Measurements from ENCODE around the gene NT5C1B.
"Not testable (repeated sequence)": the region's sequence is repeated elsewhere in the genome, so short reads cannot be mapped to it uniquely, and the experiment has no call there.

NT5C1B gene

DNA sequence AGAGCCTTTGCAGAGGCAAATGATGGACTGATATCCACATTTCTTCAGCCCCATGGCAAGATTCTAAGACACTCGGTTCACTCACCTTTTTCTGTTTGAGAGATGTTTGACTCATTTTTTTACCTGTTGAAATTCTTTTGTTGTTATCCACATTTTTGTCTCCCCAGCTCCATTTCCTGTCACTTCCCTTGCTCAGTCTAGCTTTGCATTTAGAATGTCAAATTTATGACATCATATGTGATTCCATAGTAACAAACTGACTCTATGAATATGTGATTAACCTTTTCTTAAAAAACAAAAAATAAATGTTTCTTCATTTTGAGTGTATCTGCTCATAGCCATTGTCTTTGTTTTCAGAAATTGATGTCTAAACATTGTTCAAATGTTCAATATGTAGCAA is at the start of gene NT5C1B:
TSS of gene NT5C1B (minus strand) at position 216 of the 400 bp plus-strand sequence. CDS start at position 115, 101 bp downstream.
- no peak for DNase-seq

GRCh38 chr2:18637196-18637595 is 47.8 kb upstream of the NT5C1B start:
- DNase-seq, result no peak

DNA sequence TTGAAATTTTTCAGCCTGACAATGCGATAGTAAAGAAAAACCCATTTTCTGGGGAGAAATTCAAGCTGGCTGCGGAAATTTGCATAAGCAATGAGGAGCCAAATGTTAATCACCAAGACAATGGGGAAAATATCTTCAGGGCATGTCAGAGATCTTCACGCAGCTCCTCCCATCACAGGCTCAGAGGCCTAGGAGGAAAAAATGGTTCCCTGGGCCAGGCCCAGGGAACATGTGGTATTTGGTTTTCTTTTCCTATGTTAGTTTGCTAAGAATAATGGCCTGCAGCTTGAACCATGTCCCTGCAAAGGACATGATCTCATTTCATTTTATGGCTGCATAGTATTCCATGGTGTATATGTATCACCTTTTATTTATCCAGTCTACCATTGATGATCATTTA is 43.3 kb upstream of the NT5C1B start:
- DNase-seq, result not testable (repeated sequence)

DNA sequence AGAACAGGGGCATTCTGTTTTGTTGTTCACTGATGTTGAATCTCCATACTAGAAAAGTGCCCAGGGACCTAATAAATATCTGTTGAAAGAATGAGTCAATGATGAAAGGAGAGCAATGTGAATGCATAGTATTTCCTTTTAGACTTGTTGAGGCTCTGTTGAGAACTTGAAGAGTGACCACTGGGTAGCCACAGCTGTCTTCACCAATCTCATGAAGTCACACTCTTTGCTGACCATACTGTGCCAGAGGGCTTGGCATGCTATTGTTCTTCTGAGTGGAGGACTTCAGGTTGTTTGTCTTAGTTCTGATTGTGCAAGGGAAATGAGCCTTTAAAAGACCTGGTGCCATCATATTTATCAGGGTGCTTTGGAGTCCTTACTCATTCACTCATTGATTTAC is 41.6 kb upstream of the NT5C1B start:
- no peak for DNase-seq

GRCh38 chr2:18630541-18630940 is 41.2 kb upstream of the NT5C1B start:
- no peak for DNase-seq

- DNase-seq, result no peak
These were observed 40.7 kb upstream of the NT5C1B start for GRCh38 chr2:18630101-18630500.

DNA sequence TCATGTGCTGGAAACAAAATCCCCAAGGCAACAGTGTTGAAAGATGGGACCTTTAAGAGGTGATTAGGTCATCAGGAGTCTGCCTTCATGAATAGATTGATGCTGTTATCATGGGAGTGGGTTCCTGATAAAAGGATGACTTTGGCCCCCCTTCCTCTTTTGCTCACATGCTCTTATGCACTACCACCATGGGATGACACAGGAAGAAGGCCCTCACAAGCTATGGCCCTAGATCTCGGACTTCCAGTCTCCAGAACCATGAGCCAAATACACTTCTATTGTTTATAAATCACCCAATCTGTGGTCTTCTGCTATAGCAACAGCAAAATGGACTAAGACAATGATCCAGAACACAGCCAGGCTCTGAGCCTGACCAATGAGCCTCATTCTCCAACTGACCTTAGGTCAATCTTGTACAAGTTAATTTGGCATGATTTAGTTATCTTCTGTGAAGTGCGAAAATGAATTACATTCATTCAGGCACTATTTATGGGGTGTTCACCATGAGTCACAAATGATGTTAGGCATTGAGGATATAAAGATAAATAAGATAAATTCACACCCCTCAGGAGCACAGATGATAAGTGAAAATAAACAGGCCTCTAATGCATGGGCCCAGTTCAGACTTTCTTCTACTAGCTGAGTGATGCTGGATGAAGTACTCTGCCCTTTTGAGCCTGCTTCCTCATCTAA is 37.7 kb upstream of the NT5C1B start:
- no peak for DNase-seq

GRCh38 chr2:18626256-18626668 is 36.9 kb upstream of the NT5C1B start:
- no peak for DNase-seq

DNA sequence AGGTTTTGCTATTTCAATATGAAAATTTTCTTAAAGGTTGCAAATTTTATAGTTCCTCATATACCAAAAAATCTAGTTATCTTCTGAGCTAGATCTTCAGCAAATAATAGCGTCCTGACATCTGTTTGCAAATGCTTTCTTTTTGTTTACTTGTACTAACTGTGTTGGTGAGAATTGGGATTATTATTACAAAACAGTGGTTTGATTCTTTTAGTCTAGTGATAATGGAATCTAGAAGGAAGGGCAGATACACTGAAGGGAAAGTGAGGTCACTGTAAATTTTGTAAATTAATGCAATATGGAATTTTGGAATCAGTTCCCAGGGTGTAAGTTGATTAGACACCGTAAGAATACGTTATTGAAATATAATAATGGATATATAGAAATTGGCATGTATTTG is 36.2 kb upstream of the NT5C1B start:
- no peak for DNase-seq

DNA sequence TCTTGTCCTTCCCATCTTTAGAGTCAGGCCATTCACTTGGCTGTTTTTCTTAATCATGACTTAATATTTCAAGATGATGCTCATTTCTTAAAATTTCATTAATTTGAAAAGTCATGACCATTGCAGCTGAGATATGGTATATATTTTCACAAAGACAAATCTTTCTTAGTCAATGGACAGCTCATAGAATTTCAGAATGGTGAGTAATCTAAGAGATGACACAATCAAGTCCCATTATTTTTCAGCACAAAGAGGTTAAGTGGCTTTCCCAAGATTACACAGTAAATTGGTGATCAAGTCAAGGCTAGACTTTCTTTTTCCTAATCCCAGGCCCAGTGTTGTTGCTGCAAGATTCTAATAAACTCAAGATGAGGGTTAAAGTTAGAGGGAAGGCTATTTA is 34.4 kb upstream of the NT5C1B start:
- no peak for DNase-seq

GRCh38 chr2:18620867-18621632 is 31.7 kb upstream of the NT5C1B start:
- no peak for DNase-seq

GRCh38 chr2:18619091-18619490 is 29.7 kb upstream of the NT5C1B start:
- no peak for DNase-seq

GRCh38 chr2:18614041-18614440 is 24.7 kb upstream of the NT5C1B start:
- DNase-seq, result no peak

- DNase-seq, result no peak
These were observed 22.8 kb upstream of the NT5C1B start for GRCh38 chr2:18612133-18612532.

DNA sequence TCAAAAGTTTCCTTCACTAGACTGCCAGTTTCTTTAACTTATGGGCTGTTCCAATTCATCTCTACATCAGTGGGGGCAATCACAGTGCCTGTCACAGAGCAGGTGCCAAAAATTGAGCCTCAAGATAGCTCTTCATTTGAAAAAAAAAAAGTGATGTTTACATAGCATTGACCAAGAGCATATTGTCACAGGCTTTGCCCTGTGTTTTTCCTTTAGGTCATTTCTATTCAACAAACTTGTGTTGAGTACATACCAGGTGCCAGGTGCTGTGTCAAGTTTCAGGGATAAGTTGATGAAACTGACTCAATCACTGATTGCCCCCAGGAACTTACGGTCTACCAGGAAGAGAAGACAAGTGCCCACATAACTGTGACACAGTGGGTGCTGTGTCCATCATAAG is 22.2 kb upstream of the NT5C1B start:
- no peak for DNase-seq

DNA sequence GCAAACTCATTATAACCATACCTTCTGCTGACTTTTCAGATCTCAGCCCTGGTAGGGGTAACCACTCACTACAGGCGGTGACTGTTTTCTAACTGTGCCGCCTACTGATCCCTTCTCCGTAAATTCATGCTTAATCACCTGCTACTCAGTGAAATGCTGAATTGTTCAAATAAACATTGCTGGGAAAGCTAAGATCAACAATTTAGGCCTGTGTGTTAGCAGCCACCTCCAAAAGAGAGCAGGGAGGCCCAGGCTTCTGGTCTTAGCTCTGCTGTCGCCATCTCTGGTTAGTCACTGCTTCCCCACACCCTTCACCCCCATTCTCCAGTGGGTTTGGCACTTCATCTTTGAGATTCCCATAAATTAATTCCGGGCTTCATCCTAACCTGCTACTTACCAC is 21.8 kb upstream of the NT5C1B start:
- no peak for DNase-seq

- DNase-seq, result no peak
These were observed 21.3 kb upstream of the NT5C1B start for GRCh38 chr2:18610651-18611050.

DNA sequence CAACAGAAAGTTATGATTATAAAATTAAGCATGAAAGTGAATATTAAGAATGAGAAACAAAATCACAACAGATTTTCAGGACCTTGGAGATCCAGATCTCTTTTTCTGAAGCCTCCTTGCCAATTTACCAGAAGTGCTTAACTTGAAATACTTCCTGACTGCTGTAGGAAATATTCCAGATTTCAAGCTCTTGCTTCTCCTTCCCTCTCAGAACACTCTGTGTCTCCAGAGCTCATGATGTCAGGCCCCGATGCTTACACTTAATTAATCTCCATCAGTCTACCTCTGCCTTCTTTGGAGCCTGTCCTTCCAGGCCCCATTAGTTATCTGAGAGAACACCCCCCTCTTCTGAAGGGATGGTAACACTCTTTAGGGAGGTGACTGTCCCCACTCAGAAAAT is 20.7 kb upstream of the NT5C1B start:
- no peak for DNase-seq

GRCh38 chr2:18605115-18605514 is 15.7 kb upstream of the NT5C1B start:
- DNase-seq, result no peak

DNA sequence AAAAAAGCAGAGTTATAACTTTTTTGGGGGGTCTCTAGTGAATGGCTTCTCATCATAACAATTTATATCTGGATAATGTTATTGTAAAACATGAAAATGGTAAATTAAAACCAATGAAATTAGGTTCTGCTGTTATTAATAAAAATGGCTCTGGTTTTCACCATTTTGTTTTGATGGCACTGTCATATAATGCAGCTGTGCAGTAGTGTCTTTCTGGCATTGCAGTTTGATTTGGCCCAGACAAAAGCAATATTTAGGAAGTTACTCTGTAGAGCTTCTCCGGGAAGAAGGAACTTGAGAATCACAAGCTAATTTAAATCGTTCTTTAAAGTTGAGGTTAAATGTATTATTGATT is 15.1 kb upstream of the NT5C1B start:
- DNase-seq, result no peak

GRCh38 chr2:18603854-18604530 is 14.6 kb upstream of the NT5C1B start:
- no peak for DNase-seq

GRCh38 chr2:18602298-18602697 is 12.9 kb upstream of the NT5C1B start:
- DNase-seq, result no peak

- DNase-seq, result no peak
These were observed 10.9 kb upstream of the NT5C1B start for GRCh38 chr2:18600255-18600613.

Data from amygdala (tissue), 56 donors.